Right forelimb (tissue), 1 donor: Measurements from ENCODE around the gene LPCAT1.

Experiments used
- DNase-seq: peaks from one replicate; pipeline ENCODE4 v3.0.0-alpha.2; 2018

Gene LPCAT1

DNA sequence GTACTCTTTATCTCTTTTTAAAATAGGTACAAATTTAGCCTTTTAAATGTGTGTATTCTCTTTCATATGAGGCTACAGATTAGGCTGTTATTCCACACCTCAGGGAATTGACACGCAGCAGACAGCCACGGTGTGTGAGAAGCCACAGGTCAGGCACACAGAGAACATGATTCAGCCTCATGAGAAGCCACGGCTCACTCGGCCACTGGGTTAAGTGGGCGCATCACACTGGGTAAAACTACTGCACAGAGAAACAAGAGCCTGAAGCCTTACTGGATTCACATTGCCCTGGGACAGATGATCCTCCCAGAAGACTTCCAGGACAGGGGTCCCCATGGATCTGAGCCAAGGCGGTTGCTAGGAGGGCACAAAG lies 28.2 kb downstream of the LPCAT1 start:
- no peak for DNase-seq

DNA sequence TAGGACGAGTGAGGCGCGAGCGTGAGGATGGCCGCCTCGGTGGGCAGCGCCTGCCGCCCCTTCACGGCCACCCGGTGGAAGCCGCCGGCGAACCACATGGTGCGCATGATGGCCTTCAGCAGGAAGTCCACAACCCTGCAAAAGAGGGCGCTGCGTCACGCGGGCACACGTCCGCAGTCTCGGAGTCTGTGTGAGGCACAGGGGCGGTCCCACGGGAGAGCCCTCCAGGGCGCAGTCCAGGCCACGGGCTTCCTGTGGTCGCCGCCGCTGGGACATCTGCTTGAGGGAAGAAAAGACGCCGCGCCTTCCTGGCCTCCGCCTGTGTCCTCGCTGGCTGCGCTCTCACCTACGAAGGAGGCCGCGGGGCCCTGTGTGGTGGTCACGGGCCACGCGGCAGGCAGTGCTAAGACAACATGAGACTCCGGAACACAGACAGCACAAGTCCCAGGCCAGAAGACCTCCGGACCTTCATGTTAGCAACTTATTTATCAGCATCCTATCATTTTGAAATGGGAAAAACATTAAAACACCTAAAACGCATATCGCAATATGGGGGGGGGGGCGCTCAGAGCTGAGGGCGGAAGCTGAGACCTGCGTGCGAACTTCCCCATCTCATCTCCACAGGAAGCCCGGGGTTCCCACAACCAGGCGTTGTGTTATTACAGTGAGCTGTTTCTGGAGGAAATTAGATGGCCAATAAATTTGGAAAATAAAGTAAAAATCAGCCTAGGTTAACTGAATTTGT lies 28.8 kb downstream of the LPCAT1 start:
- DNase-seq = no peak

DNA sequence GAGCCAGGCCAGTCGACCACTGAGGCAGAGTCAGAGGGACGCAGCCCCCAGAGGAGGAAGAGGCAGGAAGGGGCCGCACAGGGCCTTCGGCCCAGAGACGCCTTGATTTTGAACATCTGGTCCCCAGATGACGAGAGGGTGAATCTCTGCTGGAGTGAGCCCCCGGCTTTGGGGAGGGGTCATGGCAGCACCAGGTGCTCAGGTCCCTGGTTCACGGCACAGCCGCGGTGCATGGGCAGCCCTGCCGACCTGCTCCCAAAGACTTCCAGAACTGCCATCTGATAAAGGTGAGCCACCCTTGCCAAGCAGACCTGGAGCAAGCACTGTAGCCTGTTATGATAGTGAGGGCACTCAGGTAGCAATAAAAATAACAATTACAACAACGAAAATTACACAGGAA lies 29.8 kb downstream of the LPCAT1 start:
- no peak for DNase-seq

DNA sequence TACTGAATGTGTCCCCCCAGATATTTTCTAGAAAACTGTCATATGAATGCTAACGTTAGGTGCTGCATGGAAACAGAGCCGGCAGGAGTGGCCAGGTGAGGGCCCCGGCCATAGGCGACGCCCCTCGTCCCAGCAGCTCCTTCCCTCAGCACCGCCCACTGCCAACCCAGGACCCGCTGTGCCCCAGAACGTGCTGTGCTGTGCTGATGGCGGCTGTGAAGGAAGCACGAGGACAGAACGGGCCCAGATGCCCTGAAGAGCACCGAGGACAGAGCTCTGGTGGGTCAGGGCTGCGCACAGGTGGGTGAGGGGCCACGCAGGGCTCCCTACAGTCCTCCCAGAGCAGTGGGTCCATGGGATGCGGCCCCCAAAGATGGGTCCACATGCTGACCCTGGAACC lies 30.3 kb downstream of the LPCAT1 start:
- DNase-seq = no peak

DNA sequence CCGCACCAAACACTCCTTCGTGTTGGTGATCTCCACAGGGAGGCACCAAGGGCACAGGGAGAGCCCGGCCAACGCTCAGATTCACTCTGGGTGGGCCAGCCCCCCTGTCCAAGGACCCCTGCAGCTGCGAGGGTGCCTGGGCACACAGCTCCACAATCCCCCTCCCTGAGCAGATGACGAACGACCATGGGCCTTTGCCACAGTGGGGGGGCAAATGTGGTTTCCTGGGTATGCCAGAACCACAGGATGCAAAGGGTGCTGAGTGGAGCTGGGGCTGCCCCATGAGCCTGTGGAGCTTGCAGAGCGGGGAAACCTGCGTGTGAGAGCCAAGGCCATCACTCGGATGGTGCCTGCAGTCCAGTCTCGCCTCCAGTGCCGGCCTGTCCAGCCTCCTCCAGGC lies 31.0 kb downstream of the LPCAT1 start:
- DNase-seq = no peak

DNA sequence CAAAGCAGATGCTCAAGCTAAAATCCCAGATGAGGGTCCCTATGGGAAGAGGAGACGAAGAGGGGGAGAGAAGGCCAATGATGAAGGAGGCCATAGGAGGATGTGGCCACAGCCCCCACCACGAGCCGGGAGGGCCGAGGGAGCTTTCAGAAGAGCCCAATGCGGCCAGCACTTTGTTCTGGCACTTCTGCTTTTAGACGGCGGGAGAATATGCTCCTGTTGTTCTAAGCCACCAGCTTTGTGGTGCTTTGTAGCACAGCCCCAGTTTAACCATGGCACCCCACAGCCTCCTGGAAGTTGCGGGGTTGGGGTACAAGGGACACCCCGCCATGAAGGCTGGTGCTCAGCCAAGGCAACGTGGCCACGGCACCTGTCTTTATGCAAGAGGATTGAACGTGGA lies 33.4 kb downstream of the LPCAT1 start:
- no peak for DNase-seq

DNA sequence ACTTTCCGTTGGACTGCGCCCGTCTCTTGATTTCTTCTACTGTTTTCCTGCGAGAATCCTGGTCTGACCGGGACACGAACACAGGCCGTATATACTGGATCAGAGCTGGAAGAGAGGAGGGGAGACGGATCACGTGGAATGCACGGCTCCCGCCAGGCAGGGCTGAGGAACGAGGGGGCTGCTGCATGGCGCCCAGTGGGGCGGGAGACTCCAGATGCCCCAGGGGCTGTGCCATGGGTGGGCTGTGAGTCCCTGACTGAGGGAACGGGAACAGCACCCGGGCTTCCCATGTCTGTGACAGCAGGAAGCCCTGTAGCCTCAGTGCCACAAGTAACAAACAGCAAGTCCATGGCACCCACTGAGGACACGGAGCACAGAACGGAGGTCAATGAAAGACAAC lies 34.0 kb downstream of the LPCAT1 start:
- DNase-seq = no peak

DNA sequence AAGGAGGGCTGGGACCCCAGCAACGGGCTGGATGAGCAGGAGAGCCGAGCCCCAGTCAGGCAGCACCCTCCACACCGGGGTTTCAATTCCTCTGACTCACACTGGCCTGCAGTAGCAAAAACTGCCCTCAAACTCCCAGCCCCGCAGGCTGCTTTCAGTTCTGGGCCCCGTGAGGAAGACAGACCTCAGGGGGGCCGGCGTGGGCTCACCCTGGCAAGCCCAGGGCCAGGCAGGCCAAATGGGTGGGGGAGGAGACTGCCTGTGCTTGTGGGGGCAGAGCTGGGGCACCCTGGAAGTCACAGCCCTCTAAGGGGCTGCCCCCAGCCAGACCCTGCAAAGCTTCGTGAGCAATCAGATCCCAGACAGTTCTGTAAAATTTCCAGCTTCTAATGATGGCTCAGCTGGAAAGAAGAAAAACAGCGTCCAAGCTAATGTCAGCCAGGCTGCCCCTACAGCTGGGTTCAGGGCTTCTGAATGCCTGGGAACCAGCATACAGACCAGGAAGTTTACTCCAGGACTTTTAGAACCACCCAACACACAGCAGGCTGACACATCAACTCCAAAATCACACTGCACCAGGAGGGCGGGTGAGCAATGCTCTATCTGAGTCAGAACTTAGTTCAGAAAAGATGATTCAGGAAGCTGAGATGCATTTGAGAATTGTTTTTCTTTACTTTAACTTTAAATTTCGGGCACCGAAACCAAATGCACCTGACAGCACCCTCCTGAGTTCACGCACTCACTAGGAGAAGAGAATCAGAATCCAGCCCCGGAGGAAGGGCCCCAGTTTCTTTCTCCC lies 34.7 kb downstream of the LPCAT1 start:
- DNase-seq = no peak

DNA sequence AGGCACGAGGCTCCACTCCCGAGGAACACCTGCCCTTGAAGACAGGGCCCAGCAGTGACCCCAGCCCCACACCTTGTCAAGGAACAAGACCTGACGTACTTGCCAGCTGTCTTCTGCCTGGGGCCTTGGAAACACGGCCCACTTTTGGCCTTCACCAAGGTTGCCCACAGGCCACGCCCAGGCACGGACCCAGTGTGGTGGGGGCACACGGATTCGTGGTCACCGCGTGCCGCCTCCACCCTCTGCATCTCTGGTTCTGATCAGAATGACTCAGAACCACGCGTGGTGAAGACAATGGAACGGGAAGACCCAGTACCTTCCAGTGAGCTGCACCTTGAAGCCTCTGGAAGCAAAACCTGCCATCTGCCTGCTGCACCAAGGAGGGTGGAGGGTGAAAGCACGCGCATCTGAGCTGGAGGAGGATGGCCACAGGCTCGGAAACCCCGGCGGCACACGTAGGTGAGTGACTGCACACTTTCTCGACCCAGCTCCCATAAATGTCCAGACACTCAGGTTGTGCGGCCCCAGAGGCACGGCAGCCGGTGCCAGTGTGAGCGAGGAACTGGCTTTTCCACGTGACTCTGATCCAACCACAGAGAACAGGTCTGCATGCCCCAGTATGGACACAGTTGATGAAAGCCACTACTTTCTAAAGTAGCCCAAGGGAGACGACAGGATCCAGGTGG lies 36.5 kb downstream of the LPCAT1 start:
- DNase-seq = no peak

DNA sequence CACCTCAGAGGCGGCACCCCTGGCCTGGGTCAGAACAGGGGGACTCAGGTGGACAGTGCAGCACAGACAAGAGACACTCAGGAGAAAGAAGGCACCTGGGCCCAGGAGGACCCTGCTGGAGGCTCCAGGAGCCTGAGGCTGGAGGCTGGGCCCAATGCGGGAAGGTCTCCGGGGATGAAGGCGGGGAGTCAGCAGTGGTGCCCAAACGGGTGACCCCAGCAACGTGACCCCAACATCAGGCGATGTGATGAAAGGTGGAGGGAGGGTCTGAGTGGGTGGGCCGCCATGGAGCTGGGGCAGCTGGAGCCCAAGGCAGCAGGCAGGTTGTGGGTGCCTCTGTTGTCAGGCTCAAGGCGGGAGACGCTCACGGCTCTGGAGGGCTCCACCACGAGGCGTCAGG lies 37.5 kb downstream of the LPCAT1 start:
- no peak for DNase-seq

DNA sequence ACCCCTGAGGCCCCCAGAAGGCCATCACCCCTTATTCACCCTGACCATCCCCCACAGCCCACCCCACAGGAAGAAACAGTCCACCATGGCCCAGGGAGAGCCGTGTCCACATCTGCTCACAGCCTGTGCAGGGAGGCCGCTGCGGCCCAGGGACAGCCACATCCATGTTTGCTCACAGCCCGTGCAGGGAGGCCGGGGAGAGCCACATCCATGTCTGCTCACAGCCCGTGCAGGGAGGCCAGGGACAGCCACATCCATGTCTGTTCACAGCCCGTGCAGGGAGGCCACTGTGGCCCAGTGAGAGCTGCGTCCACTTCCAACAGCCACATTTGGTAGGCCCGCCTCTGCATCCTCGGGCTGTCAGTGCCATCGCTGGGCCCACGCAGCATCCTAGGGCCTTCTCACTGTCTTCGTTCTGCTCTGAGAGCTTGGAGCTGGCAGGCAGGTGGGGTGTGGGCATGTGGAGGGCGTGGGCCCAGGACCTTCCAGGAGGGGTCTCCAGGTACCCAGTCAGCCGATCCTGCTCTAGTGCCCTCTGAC lies 38.1 kb downstream of the LPCAT1 start:
- DNase-seq = no peak

DNA sequence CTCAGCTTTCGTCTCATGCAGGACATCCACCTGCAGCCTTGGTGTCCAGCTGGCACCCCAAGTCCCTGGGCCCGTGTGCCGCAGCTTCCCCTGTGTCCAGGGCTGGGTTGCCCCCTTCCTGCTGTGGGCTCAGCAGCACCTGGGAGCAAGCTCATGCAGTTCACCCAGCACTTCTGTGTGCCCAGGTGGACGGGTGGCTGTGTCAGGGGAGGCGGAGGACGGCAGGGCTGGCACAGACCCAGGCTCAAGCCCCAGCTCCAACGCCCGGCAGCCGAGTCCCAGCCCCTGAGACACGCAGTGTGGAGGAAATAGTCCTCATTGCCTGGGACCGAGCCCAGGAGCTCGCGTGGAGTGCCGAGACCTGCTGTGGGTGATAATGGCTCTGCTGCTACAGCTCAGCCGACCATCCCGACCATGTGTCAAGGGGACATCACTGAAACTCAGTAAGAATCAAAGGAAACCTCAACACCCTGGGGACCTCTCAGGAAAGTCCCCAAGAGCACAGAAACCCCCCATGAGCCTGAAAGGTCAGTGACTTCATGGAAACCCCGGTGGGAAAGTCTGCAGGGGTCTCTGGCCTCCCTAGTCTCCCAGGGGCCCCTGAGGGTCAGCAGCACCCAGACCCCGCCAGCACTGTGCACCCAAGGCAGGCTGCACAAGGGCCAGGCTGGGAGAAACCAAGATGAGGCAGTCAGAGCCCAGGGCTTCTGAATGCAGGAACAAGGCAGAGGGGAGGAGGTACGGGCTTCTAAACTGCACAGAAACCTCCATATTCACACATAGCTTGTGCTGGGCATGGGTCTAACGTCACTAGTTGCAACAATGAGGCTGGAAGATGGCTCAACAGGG lies 38.8 kb downstream of the LPCAT1 start:
- no peak for DNase-seq

DNA sequence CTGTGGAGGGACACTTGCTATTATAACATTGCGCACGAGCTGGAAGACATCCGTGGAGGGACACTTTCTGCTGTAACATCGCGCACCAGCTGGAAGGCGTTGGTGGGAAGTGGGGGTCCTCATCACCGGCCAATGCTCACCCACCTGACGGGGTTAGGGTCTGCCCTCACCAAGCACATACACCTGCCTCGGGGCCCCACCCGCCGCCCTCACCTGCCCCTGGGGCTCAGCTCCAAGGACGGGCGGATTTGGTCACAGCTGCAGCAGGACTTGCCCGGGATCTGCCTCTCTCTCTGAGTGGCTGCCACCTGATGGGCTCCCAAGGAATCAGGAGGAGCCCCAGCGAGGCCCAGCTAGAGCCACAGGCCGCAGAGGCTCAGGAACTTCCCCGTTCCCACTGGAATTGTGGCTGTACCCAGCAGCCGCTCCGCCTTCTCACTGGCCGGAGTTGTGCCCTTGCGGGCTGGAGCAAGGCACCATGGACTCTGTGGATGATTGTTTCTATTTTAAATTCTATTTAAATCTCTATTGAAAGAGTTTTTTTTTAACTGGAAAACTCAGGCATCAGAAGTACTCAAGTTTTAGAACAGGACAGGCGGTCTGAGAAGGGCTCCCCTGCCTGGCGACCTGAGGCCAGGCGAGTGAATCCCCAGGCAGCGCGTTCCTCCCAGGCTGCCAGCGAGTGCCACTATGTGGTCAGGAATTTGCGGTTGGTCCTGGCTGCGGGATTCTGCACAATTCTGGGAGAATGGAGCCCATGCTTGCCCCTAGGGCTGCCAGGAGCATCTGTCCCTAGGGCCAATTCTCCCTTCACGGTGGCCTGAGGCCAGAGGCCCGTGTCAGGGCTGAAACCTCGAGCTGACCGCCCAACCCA lies 39.7 kb downstream of the LPCAT1 start:
- no peak for DNase-seq

DNA sequence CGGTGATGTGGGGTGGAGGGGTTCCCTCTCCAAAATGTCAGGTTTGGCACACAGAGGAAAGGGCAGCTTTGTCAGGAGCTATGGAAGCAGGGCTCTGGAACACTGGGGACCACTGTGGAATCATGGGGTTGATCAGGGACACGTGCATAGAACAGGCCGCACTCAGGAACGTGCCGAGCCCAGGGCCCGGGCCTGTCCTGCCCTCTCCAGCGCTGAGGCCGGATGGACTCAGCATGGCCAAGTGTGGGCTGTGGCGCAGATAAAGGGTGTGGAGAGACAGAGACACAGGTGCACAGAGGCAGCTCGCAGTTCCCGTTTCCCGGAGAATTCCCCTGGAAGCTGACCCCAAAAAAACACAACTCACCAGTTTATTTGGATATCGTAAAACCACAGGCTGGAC lies 40.7 kb downstream of the LPCAT1 start:
- DNase-seq = no peak

DNA sequence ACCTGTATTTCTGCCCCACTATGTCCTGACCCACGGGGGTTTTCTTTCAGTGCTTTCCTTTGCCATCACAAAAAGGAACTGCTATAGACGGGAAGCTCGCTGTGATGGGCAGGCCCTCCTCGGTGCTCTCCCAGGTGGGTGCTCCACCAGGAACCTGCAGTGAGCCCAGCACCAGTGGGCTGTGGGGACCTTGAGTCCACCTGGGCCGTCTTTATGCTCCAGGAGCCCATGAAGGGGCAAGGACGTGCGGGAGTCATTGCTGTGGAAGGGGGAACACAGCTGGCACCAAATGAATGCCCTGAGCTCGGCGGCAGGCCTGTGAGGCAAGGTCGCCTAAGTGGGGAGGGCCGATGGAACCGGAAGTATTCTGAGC lies 41.8 kb downstream of the LPCAT1 start:
- no peak for DNase-seq

DNA sequence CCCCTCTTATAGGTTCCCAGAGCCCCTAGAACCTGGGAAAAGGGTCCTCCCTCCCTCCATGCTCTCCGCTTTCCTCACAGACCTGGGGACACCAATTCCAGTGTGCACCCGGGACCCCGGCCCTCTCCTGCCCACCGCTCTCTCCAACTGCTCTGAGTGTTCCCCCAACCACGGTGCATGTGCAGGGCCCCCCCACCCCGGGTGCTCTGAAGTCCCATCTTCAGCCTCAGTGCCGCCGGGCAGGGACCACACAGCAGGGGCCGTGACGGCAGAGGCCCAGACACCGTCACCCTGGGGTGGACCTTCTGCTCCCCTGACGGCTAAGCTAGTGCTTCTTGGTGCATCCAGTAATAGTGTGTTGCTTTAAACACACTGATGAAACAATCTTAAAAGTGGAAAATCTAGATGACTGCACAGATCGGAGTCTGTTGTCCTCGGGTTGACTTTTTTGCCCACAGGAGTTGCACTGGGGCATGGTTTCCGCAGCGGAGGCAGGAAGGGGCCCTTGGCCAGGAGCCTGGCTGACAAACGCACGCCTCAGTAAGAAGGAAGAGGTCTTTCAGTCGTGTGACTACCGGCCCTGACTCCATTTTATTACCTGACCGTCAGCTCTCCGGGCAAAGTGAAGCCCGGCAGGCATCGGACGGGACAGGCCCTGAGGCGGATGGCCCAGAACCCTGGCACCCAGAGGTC lies 42.3 kb downstream of the LPCAT1 start:
- no peak for DNase-seq

DNA sequence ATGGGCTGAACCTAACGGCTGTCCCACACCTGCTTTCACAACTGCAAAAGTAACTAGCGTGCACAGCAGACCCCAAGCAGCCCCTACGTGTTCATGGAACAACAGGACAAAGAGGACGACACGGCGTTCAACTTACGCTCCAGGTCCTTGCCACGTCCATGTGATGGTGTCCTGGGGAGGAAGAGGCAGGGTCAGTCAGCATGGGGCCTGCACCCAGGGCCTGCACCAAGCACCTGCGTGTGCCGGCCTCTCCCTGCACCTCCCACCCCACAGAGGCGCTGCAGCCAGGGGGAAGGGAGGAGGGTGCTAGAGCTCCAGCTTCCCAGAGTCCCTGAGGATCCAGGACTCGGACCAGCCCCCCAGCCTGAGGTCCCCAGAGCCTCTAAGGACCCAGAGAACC lies 43.0 kb downstream of the LPCAT1 start:
- DNase-seq = no peak

DNA sequence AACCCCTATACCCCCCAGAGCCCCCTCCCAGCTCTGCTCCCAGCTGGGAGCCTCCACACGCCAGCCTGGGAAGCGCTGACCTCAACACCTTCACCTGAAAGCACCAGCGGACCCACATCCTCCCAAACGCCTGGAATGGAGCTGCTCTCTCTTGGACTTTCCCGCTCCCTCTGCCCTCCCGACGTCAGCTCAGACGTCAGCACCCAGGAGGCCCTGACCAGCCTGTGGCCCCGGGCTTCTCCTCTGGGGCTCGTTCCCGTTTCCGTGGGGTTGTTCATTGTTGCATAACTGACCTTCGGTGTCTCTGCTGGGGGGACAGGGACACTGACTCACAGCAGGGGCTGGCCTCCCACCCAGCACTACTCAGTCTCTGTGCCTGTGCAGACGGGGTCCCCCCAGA lies 43.5 kb downstream of the LPCAT1 start:
- no peak for DNase-seq

DNA sequence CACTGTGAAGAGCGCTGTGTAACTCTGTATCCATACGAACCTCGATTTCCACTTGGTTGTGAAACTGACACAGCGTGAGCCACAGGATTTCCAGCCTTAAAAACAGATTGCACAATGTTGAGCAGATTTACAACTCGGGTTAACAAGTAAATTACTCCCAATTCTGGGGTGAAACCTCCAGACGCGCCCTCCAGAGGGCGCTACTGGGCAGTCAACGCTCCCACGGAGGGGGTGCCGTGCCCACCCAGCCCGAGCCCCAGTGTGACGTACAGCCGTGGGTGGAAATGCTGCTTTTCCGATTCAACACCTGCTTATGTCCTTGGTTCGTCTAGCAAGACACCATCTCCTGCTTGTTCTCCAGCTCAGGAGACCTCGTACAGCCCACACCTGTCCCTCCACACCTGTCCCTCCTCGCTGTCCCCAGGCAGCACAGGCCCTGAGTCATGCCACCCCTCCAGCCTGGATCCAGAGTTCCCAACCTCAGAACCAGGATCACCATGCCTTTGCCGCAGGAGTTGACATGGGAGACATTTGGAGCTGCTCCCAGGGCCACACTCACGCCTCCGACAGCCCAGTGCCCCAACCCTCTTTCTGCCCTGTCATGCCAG lies 44.1 kb downstream of the LPCAT1 start:
- no peak for DNase-seq

DNA sequence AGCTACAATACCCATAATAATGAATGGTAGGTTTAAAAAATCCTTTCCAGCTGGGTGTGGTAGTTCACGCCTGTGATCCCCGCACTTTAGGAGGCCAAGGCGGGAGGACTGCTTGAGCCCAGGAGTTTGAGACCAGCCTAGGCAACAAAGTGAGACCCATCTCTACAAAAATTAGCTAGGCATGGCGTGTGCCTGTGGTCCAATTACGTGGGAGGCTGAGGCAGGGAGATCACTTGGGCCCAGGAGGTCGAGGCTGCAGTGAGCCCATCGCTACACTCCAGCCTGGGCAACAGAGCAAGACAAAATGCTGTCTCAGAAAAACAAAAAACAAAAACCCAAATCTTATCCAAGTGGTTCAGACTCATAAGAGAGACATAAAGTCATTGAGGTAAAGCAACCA lies 44.7 kb downstream of the LPCAT1 start:
- no peak for DNase-seq
